DMS 273 (cell line): ENCODE data around the gene PLA2G2E.
"Not testable (repeated sequence)": the region's sequence is repeated elsewhere in the genome, so short reads cannot be mapped to it uniquely, and the experiment has no call there.

Experiments
- DNase-seq: peaks from one replicate; lab custom pipeline; 2025; ENCODE audit not compliant: unreplicated experiment; lab: John Stamatoyannopoulos, UW

Gene PLA2G2E

GRCh38 chr1:19932866-19933265 is 9.4 kb upstream of the PLA2G2E start:
- no peak for DNase-seq

GRCh38 chr1:19927130-19927421 is 3.7 kb upstream of the PLA2G2E start:
- not testable (repeated sequence) for DNase-seq

GRCh38 chr1:19926296-19927129 is 3.1 kb upstream of the PLA2G2E start:
- DNase-seq = no peak

GRCh38 chr1:19925342-19926070 is 2.1 kb upstream of the PLA2G2E start:
- DNase-seq = no peak

- DNase-seq = no peak
These were observed 533 bp upstream of the PLA2G2E start for GRCh38 chr1:19923953-19924346.

- DNase-seq = no peak
These were observed 1.3 kb downstream of the PLA2G2E start for GRCh38 chr1:19922015-19922688.

GRCh38 chr1:19921310-19921709 is 2.1 kb downstream of the PLA2G2E start:
- peak; percentile 42 for DNase-seq

GRCh38 chr1:19920132-19920710 is 3.2 kb downstream of the PLA2G2E start:
- DNase-seq = no peak

- DNase-seq = peak; percentile 92
These were observed 5.4 kb downstream of the PLA2G2E start for GRCh38 chr1:19918057-19918456.

- DNase-seq = no peak
These were observed 12.8 kb downstream of the PLA2G2E start for GRCh38 chr1:19910650-19911049.

GRCh38 chr1:19909971-19910370 is 13.4 kb downstream of the PLA2G2E start:
- DNase-seq = no peak

GRCh38 chr1:19909392-19909791 is 14.0 kb downstream of the PLA2G2E start:
- DNase-seq = no peak

GRCh38 chr1:19907456-19907855 is 16.0 kb downstream of the PLA2G2E start:
- no peak for DNase-seq

GRCh38 chr1:19903621-19904020 is 19.8 kb downstream of the PLA2G2E start:
- DNase-seq = no peak

- DNase-seq = no peak
These were observed 21.8 kb downstream of the PLA2G2E start for GRCh38 chr1:19901653-19902052.

GRCh38 chr1:19894218-19894617 is 29.2 kb downstream of the PLA2G2E start:
- no peak for DNase-seq

GRCh38 chr1:19893687-19894086 is 29.7 kb downstream of the PLA2G2E start:
- no peak for DNase-seq

- DNase-seq = no peak
These were observed 30.7 kb downstream of the PLA2G2E start for GRCh38 chr1:19892628-19893168.

GRCh38 chr1:19892129-19892528 is 31.3 kb downstream of the PLA2G2E start:
- no peak for DNase-seq

- DNase-seq = no peak
These were observed 33.8 kb downstream of the PLA2G2E start for GRCh38 chr1:19889656-19890055.

- no peak for DNase-seq
These were observed 35.3 kb downstream of the PLA2G2E start for GRCh38 chr1:19888112-19888511.
